Left cardiac atrium (tissue), 4 donors: ENCODE data around the gene RHNO1. TPM values are rescaled to one million over a fixed set of nuclear protein-coding genes. Genes with fewer than 3 reads are reported as not detected.
"Not testable (repeated sequence)": the region's sequence is repeated elsewhere in the genome, so short reads cannot be mapped to it uniquely, and the experiment has no call there.

Experiments
- ATAC-seq, 2 donors: fragments of 200-7000 bp; cut with Tn5 transposase; one replicate each; pipeline ENCODE4 v1.9.1; 2020; ENCODE audit warnings: mild to moderate bottlenecking in 2 of 2, moderate library complexity in 2 of 2
- DNase-seq: peaks from one replicate; pipeline ENCODE4 v3.0.0-alpha.2; 2020
- intact Hi-C, 2 donors: fragments of 100-400 bp; cut with DNase I; formaldehyde crosslinking; loops; one replicate each; pipeline versions ENCODE4 v1.14.1 to v1.15.1; 2022 to 2023
- total RNA-seq, 2 donors: library from RNA; stranded (reverse); fragmentation: NEBNext Ultra II Directional; extraction: Animal tissue kit (Norgen Biotek cat#: 25700); gene quantifications; one replicate each; pipeline ENCODE4 v1.2.1, GENCODE V29; 2021
- donor health status: DM: no; HTN: yes; CAD: no.
- donor health status: DM: no; HTN: yes; CAD: no; lungs with severe emphysema.
- donor health status: DM: yes; HTN: yes; CAD: no.
- donor health status: Dilated cardiomyopathy.

The RHNO1 gene
- total RNA-seq, 2 donors from 2014 or later, result 7.2 to 9.4 TPM

- intact Hi-C loops, result loop anchor here in 1 of 2 donors (10.0 kb wide), 1 partner anchor 178 kb away; no protein-coding TSS in a partner anchor
- ATAC-seq (no peak), DNase-seq (no peak)
These were observed 20.0 kb upstream of the RHNO1 start, which contains the start of gene TEX52 for GRCh38 chr12:2857021-2857431. TEX52 (minus strand) TSS chr12:2857039; CDS start chr12:2857026, 13 bp downstream.

- intact Hi-C loops, result loop anchor here in 1 of 2 donors (10.0 kb wide), 1 partner anchor 177 kb away; no protein-coding TSS in a partner anchor
- DNase-seq, result no peak
- no peak for ATAC-seq
These were observed 19.4 kb upstream of the RHNO1 start for GRCh38 chr12:2857576-2857975.

- intact Hi-C loops, result loop anchor here in 1 of 2 donors (10.0 kb wide), 1 partner anchor 176 kb away; no protein-coding TSS in a partner anchor
- ATAC-seq, result peak in 1 of 2 donors; percentile 10
- DNase-seq, result no peak
These were observed 18.7 kb upstream of the RHNO1 start for GRCh38 chr12:2858334-2858733.

- ATAC-seq (no peak), DNase-seq (no peak)
- intact Hi-C loops, result loop anchor here in 1 of 2 donors (10.0 kb wide), 1 partner anchor 176 kb away; no protein-coding TSS in a partner anchor
These were observed 18.0 kb upstream of the RHNO1 start for GRCh38 chr12:2858944-2859421.

GRCh38 chr12:2860170-2860569 is 16.9 kb upstream of the RHNO1 start:
- DNase-seq (no peak), ATAC-seq (no peak)
- intact Hi-C loops, result no loop called here

- peak; percentile 65 to 89 for ATAC-seq
- intact Hi-C loops, result no loop called here
- no peak for DNase-seq
These were observed 14.1 kb upstream of the RHNO1 start for GRCh38 chr12:2862876-2863275.

GRCh38 chr12:2863402-2863801 is 13.6 kb upstream of the RHNO1 start:
- intact Hi-C loops, DNase-seq, ATAC-seq: not testable (repeated sequence)

GRCh38 chr12:2864198-2864597 is 12.8 kb upstream of the RHNO1 start:
- DNase-seq (no peak), ATAC-seq (no peak)
- intact Hi-C loops, result no loop called here

- intact Hi-C loops, DNase-seq, ATAC-seq: not testable (repeated sequence)
These were observed 7.9 kb upstream of the RHNO1 start for GRCh38 chr12:2868986-2869632.

GRCh38 chr12:2876431-2877046 is 484 bp upstream of the RHNO1 start:
- ATAC-seq (peak; percentile 50 to 55), DNase-seq (peak; percentile 25)
- intact Hi-C loops, result no loop called here

GRCh38 chr12:2877953-2878732 is 1.1 kb downstream of the RHNO1 start:
- ATAC-seq (peak in 1 of 2 donors; percentile 3), DNase-seq (no peak)
- intact Hi-C loops, result no loop called here

- DNase-seq, result no peak
- intact Hi-C loops, result no loop called here
- ATAC-seq, result no peak
These were observed 2.8 kb downstream of the RHNO1 start for GRCh38 chr12:2879853-2880252.

- ATAC-seq, result no peak
- intact Hi-C loops, result loop anchor here (2.0 to 5.0 kb wide), 4 partner anchors 57 to 152 kb away; no protein-coding TSS in a partner anchor
- no peak for DNase-seq
These were observed 7.8 kb downstream of the RHNO1 start for GRCh38 chr12:2884810-2885209.

GRCh38 chr12:2886768-2887450 is 9.9 kb downstream of the RHNO1 start:
- ATAC-seq, result no peak
- intact Hi-C loops, result loop anchor here in 1 of 2 donors (5.0 kb wide), 2 partner anchors 55 to 150 kb away; no protein-coding TSS in a partner anchor
- no peak for DNase-seq

- intact Hi-C loops, result no loop called here
These were observed 13.0 kb downstream of the RHNO1 start for GRCh38 chr12:2890001-2890387.

GRCh38 chr12:2890388-2891239 is 13.6 kb downstream of the RHNO1 start, which contains the start of gene TULP3:
TULP3 (plus strand) TSS chr12:2890891; CDS start chr12:2890948, 57 bp downstream.
- DNase-seq, result peak; percentile 99
- ATAC-seq, result peak; percentile 98 to 99
- intact Hi-C loops, result no loop called here

More at GRCh38 chr12:2890001-2890387, 13.0 kb downstream of the RHNO1 start:
- ATAC-seq, result no peak
- no peak for DNase-seq

- peak; percentile 46 to 63 for ATAC-seq
- peak; percentile 66 for DNase-seq
- intact Hi-C loops, result no loop called here
These were observed 14.4 kb downstream of the RHNO1 start for GRCh38 chr12:2891240-2892053.
